ENCODE data around the gene EXOC6B.

- no peak for TF ChIP-seq EZH2 (IDR thresholded peaks at IDR 0.05; ENCODE audit: low read depth)
- TF ChIP-seq CTCF (conservative IDR thresholded peaks at IDR 0.05) = no peak
These were observed 82.4 kb downstream of the EXOC6B start for GRCh38 chr2:72743481-72743880.
